ENCODE results near the gene PRSS23.

The PRSS23 gene

DNA sequence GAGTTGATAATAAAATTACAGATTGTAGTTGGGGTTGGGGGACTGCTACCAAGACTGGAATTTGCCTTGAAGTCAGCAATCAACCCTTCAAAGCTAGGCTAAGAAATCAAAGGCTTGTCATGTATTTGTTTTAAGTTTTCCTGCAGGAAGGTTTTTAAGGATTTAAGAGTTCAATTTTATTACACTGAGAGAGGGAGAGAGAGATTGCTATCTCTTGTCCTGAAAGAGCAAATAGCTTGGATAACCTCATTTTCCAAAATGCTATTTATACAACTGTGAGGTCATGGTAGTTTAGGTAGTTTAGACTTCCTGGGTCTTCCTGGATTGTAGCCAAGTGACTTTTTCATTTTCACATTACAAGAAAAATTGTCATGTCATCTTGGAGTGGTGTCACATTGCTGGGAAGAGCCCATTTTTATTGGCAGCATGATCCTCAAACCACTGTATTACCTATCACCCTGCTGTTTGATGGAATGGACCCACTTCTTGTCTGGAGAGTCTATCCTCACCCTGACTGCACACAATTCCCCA lies 10.1 kb upstream of the PRSS23 start:
- Histone ChIP-seq H3K36me3 (ENCODE audit: control insufficient read depth, insufficient read depth, low read length) (no peaks in the 10 kb centered on the region), H3K4me3 (ENCODE audit: insufficient read depth, low read depth, low read length) (no peak overlapping the region), H3K27me3 (ENCODE audit: control insufficient read depth, insufficient read depth, low read length, poor library complexity, severe bottlenecking) (no peaks in the 10 kb centered on the region), H3K4me1 (ENCODE audit: control insufficient read depth, insufficient read depth, low read length) (peaks cover 4% of the 10 kb centered on the region), H3K27ac (ENCODE audit: insufficient read depth, low read depth, low read length, poor library complexity, severe bottlenecking) (no peak overlapping the region), H3K9me3 (ENCODE audit: control insufficient read depth, low read length) (no peaks in the 10 kb centered on the region)

DNA sequence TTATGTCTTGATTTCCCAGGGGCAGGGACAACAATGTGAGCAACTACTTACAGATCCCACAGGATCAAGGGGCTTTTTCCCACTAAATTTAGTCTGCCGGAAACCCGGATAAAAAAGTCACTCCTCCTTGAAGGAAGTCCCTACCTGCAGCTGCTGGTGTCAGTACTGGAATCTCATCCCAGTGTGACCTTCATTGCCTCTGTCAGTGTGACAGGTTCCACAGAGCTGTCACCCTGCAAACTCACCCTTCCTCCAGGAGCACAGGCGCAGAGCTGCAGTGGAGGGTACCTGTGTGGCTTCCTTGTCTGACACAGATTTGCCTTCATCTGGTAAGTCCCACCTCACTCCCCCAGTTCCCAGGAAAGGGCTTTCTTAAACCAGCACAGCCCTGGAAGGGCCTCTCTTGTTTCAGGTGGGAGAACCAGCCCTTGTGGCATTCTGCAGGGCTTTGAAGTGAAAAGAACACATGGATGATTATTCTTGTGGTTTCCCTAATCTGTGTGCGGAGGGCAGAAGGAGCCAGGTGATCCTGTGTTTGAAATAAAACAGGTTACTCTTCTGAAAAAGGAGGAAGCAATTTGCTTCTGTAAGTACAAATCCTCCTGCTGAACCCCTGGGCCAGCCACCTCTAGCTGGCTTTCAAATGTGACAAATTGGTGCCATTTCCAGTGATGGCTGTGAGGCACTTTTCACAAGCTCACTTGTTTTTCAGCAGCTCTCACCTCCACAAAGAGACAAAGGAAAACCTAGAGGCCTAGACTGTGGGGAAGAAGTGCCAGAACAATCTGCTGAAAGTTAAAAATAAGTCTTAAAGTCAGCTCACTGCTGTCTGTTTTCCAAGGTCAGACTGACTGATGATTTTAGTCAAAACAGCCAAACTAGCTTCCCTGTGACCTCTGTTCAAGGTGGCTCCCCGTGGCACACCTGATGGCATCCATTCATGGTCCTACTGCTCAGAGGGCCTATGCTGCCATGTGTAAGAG lies 9.2 kb upstream of the PRSS23 start:
- no peak overlapping the region for H3K4me3 ChIP-seq (ENCODE audit: insufficient read depth, low read depth, low read length)
- no peaks in the 10 kb centered on the region for H3K27me3 ChIP-seq (ENCODE audit: control insufficient read depth, insufficient read depth, low read length, poor library complexity, severe bottlenecking)
- H3K9me3 ChIP-seq (ENCODE audit: control insufficient read depth, low read length) = no peaks in the 10 kb centered on the region
- H3K4me1 ChIP-seq (ENCODE audit: control insufficient read depth, insufficient read depth, low read length) = peaks cover 4% of the 10 kb centered on the region
- no peak overlapping the region for H3K27ac ChIP-seq (ENCODE audit: insufficient read depth, low read depth, low read length, poor library complexity, severe bottlenecking)
- H3K36me3 ChIP-seq (ENCODE audit: control insufficient read depth, insufficient read depth, low read length) = no peaks in the 10 kb centered on the region
- 95 to 96% methylated on average over 5 of the region's 5 CpGs for WGBS, 2 experiments

DNA sequence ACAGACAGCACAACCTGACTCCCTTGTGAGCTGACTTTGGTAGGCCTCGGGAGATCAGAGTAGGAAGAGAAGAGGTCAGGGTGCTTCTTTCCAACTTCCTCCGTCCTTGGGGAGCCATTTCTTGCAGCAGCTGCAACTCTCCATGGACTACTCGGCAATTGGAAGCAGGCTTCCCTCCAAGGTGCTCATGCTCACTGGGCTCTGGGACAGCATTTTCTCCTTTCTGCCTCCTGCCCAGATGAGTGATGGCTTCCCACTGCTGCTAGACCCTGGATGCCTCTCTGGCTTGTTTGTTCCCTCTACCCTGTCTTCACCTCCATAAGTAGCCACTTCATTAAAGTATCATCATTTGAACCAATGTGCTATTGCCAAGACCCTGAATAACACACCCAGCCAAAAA lies 8.2 kb upstream of the PRSS23 start:
- Histone ChIP-seq H3K4me3 (ENCODE audit: insufficient read depth, low read depth, low read length) (no peak overlapping the region), H3K27me3 (ENCODE audit: control insufficient read depth, insufficient read depth, low read length, poor library complexity, severe bottlenecking) (no peaks in the 10 kb centered on the region), H3K36me3 (ENCODE audit: control insufficient read depth, insufficient read depth, low read length) (no peaks in the 10 kb centered on the region), H3K9me3 (ENCODE audit: control insufficient read depth, low read length) (no peaks in the 10 kb centered on the region), H3K27ac (ENCODE audit: insufficient read depth, low read depth, low read length, poor library complexity, severe bottlenecking) (no peak overlapping the region), H3K4me1 (ENCODE audit: control insufficient read depth, insufficient read depth, low read length) (peaks cover 4% of the 10 kb centered on the region)
- 78 to 81% methylated on average over 3 of the region's 3 CpGs for WGBS, 2 experiments

DNA sequence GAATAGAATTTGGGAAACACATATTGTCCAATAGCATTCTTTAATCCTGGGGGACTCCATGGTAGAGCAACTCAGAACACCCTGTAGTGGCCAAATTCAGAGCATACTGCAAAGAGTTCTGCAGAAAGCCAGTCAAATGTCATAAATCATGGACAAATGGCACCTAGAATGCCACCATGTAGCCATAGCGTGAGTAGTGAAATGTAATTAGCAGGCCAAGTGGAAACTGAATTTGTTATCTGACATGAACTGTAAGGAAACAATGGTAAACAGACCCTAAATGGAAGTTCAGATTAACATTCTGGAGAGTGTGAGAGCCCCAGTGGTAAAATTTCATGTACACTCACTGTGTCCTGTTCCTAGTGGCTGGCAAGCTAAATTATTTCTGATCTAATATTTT lies 7.0 kb upstream of the PRSS23 start:
- Histone ChIP-seq H3K27me3 (ENCODE audit: control insufficient read depth, insufficient read depth, low read length, poor library complexity, severe bottlenecking) (no peaks in the 10 kb centered on the region), H3K4me3 (ENCODE audit: insufficient read depth, low read depth, low read length) (no peak overlapping the region), H3K36me3 (ENCODE audit: control insufficient read depth, insufficient read depth, low read length) (no peaks in the 10 kb centered on the region), H3K27ac (ENCODE audit: insufficient read depth, low read depth, low read length, poor library complexity, severe bottlenecking) (no peak overlapping the region), H3K9me3 (ENCODE audit: control insufficient read depth, low read length) (no peaks in the 10 kb centered on the region), H3K4me1 (ENCODE audit: control insufficient read depth, insufficient read depth, low read length) (peaks cover 4% of the 10 kb centered on the region)
- WGBS, 2 experiments = 89 to 100% methylated on average over 1 of the region's 1 CpG

- 92 to 95% methylated on average over 1 of the region's 2 CpGs for WGBS, 2 experiments
- Histone ChIP-seq H3K27me3 (ENCODE audit: control insufficient read depth, insufficient read depth, low read length, poor library complexity, severe bottlenecking) (peaks cover 3% of the 10 kb centered on the region), H3K36me3 (ENCODE audit: control insufficient read depth, insufficient read depth, low read length) (no peaks in the 10 kb centered on the region), H3K27ac (ENCODE audit: insufficient read depth, low read depth, low read length, poor library complexity, severe bottlenecking) (no peak overlapping the region), H3K9me3 (ENCODE audit: control insufficient read depth, low read length) (no peaks in the 10 kb centered on the region), H3K4me3 (ENCODE audit: insufficient read depth, low read depth, low read length) (no peak overlapping the region), H3K4me1 (ENCODE audit: control insufficient read depth, insufficient read depth, low read length) (peaks cover 8% of the 10 kb centered on the region)
Observed at GRCh38 chr11:86795511-86795910, 4.8 kb upstream of the PRSS23 start.

DNA sequence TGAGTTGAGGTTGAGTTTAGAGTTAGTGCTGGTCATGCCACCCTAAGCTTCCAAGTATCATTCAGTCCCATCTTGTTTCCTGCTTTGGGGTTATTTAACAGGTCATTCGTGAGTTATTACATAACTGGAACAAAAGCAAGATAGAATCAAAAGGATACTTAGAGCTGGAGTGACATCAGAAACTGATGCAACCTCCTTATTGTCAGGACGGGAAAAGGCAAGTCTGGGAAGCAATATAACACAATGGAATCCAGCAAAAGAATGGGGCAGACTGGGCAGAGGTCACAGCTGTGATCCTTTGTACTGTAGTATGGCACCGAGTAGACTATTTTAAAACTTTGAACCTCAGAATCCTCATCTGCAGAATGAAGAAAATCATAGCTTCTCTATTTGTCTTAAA lies 4.4 kb upstream of the PRSS23 start:
- Histone ChIP-seq H3K27me3 (ENCODE audit: control insufficient read depth, insufficient read depth, low read length, poor library complexity, severe bottlenecking) (peaks cover 3% of the 10 kb centered on the region), H3K27ac (ENCODE audit: insufficient read depth, low read depth, low read length, poor library complexity, severe bottlenecking) (no peak overlapping the region), H3K4me1 (ENCODE audit: control insufficient read depth, insufficient read depth, low read length) (peaks cover 8% of the 10 kb centered on the region), H3K36me3 (ENCODE audit: control insufficient read depth, insufficient read depth, low read length) (no peaks in the 10 kb centered on the region), H3K9me3 (ENCODE audit: control insufficient read depth, low read length) (no peaks in the 10 kb centered on the region), H3K4me3 (ENCODE audit: insufficient read depth, low read depth, low read length) (no peak overlapping the region)
- WGBS, 2 experiments = 70 to 87% methylated on average over 3 of the region's 3 CpGs

DNA sequence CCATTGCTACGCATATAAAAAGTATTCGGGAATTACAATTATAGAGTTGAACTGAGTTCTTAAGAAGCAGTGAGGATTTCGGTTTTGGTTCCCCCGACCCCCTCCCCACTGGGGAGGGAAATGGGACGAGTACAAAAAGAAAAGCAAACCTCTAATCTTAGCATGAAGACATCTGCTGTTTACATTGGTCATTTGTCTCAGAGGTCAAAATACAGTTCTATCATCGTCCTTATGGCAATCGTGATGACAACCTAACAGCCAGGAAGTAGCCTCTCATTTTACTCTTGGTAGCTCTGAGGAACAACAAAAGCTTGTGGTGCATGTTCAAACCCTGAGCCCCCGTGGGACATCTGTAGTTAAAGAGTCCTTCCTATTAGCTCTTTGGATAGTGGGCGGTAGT lies 3.2 kb upstream of the PRSS23 start:
- peaks cover 3% of the 10 kb centered on the region for H3K27me3 ChIP-seq (ENCODE audit: control insufficient read depth, insufficient read depth, low read length, poor library complexity, severe bottlenecking)
- no peaks in the 10 kb centered on the region for H3K9me3 ChIP-seq (ENCODE audit: control insufficient read depth, low read length)
- no peaks in the 10 kb centered on the region for H3K36me3 ChIP-seq (ENCODE audit: control insufficient read depth, insufficient read depth, low read length)
- WGBS, 2 experiments = 90 to 92% methylated on average over 9 of the region's 9 CpGs
- H3K4me1 ChIP-seq (ENCODE audit: control insufficient read depth, insufficient read depth, low read length) = peaks cover 14% of the 10 kb centered on the region
- no peak overlapping the region for H3K4me3 ChIP-seq (ENCODE audit: insufficient read depth, low read depth, low read length)
- H3K27ac ChIP-seq (ENCODE audit: insufficient read depth, low read depth, low read length, poor library complexity, severe bottlenecking) = no peak overlapping the region

GRCh38 chr11:86798988-86799387 lies 1.4 kb upstream of the PRSS23 start:
- peaks cover 3% of the 10 kb centered on the region for H3K27me3 ChIP-seq (ENCODE audit: control insufficient read depth, insufficient read depth, low read length, poor library complexity, severe bottlenecking)
- H3K36me3 ChIP-seq (ENCODE audit: control insufficient read depth, insufficient read depth, low read length) = no peaks in the 10 kb centered on the region
- no peaks in the 10 kb centered on the region for H3K9me3 ChIP-seq (ENCODE audit: control insufficient read depth, low read length)
- 84 to 89% methylated on average over 5 of the region's 5 CpGs for WGBS, 2 experiments
- no peak overlapping the region for H3K27ac ChIP-seq (ENCODE audit: insufficient read depth, low read depth, low read length, poor library complexity, severe bottlenecking)
- H3K4me3 ChIP-seq (ENCODE audit: insufficient read depth, low read depth, low read length) = no peak overlapping the region
- peaks cover 17% of the 10 kb centered on the region for H3K4me1 ChIP-seq (ENCODE audit: control insufficient read depth, insufficient read depth, low read length)

DNA sequence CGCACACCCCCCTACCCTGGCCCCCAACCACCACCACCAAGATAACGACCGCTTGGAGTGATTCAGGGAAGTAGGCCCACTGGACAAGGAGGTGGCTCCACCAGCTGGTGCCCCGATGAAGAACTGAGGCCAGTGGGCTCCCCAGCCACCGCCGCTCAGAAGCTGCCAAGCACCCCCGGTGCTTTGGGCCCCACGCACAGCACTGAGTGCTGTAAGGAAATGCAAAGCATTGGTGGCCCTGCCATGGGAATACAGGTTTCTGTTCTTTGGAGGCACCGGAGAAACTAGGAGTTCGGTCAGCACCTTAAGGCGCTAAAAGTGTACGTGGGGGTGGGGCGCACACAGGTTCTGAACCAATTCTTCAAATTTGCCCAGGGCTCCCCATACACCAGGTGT lies 664 bp upstream of the PRSS23 start:
- peak overlapping the region; percentile 60 for H3K4me3 ChIP-seq (ENCODE audit: insufficient read depth, low read depth, low read length)
- H3K27ac ChIP-seq (ENCODE audit: insufficient read depth, low read depth, low read length, poor library complexity, severe bottlenecking) = no peak overlapping the region
- 32 to 38% methylated on average over 13 of the region's 13 CpGs for WGBS, 2 experiments
- no peaks in the 10 kb centered on the region for H3K9me3 ChIP-seq (ENCODE audit: control insufficient read depth, low read length)
- H3K4me1 ChIP-seq (ENCODE audit: control insufficient read depth, insufficient read depth, low read length) = peaks cover 22% of the 10 kb centered on the region
- H3K27me3 ChIP-seq (ENCODE audit: control insufficient read depth, insufficient read depth, low read length, poor library complexity, severe bottlenecking) = peaks cover 3% of the 10 kb centered on the region
- H3K36me3 ChIP-seq (ENCODE audit: control insufficient read depth, insufficient read depth, low read length) = no peaks in the 10 kb centered on the region

- H3K4me1 ChIP-seq (ENCODE audit: control insufficient read depth, insufficient read depth, low read length) = peaks cover 34% of the 10 kb centered on the region
- peaks cover 3% of the 10 kb centered on the region for H3K27me3 ChIP-seq (ENCODE audit: control insufficient read depth, insufficient read depth, low read length, poor library complexity, severe bottlenecking)
- 8 to 11% methylated on average over 9 of the region's 9 CpGs for WGBS, 2 experiments
- peak overlapping the region; percentile 60 for H3K4me3 ChIP-seq (ENCODE audit: insufficient read depth, low read depth, low read length)
- no peaks in the 10 kb centered on the region for H3K36me3 ChIP-seq (ENCODE audit: control insufficient read depth, insufficient read depth, low read length)
- no peaks in the 10 kb centered on the region for H3K9me3 ChIP-seq (ENCODE audit: control insufficient read depth, low read length)
- no peak overlapping the region for H3K27ac ChIP-seq (ENCODE audit: insufficient read depth, low read depth, low read length, poor library complexity, severe bottlenecking)
Observed at GRCh38 chr11:86800960-86801272, 574 bp downstream of the PRSS23 start.

Data from ectodermal cell (in vitro differentiated cells).